ENCODE data around the gene ARHGAP6.

- no peak for TF ChIP-seq CTCF (IDR thresholded peaks at IDR 0.05)
- TF ChIP-seq EP300 (IDR thresholded peaks at IDR 0.05): no peak
- TF ChIP-seq POLR2A (IDR thresholded peaks at IDR 0.05): no peak
Observed at GRCh38 chrX:11683057-11683456, 17.3 kb upstream of the ARHGAP6 start.

Data from ovary (tissue), 3 donors.